Karpas-422 (cell line): Measurements from ENCODE around the gene NTS. TPM values are rescaled to one million over a fixed set of nuclear protein-coding genes. Genes with fewer than 3 reads are reported as not detected.

ENCODE experiments used
- total RNA-seq: library from RNA; depleted of rRNA; stranded (reverse); fragments of >200 nt; shearing (Covaris generic); gene quantifications from 2 replicates; pipeline ENCODE4 v1.2.3, GENCODE V29; 2014; ENCODE audit warnings: low replicate concordance; rRNA removed

The NTS gene
- total RNA-seq, 1 experiment from 2014 or later = not detected

Other genes starting within 250 kb of the NTS start
- not detected in 2 replicates for gene RASSF9, start 37.9 kb upstream of the NTS start, total RNA-seq